Liver (tissue), 9 donors: Measurements from ENCODE around the gene CBR3. TPM values are rescaled to one million over a fixed set of nuclear protein-coding genes. Genes with fewer than 3 reads are reported as not detected.
"Not testable (repeated sequence)": the region's sequence is repeated elsewhere in the genome, so short reads cannot be mapped to it uniquely, and the experiment has no call there.

Experiments
- DNase-seq: peaks from one replicate; pipeline ENCODE4 v3.0.0-alpha.2; 2017; ENCODE audit warnings: low spot score
- H3K27ac ChIP-seq, 2 donors: one replicate each; pipeline ENCODE4 v1.7.0; 2013; ENCODE audit warnings: inconsistent platforms in 2 of 2, low read length in 2 of 2, control low read depth in 1 of 2, low read depth in 1 of 2, mild to moderate bottlenecking in 1 of 2
- H3K27me3 ChIP-seq, 4 donors: one replicate each; pipeline versions ENCODE4 v1.6.1 to v1.7.0; 2013; ENCODE audit warnings: low read length in 3 of 4, inconsistent platforms in 1 of 4, mild to moderate bottlenecking in 1 of 4, moderate library complexity in 1 of 4; ENCODE audit not compliant: control insufficient read depth in 4 of 4, insufficient read depth in 4 of 4
- H3K36me3 ChIP-seq, 4 donors: one replicate each; pipeline versions ENCODE4 v1.6.1 to v1.7.0; 2013; ENCODE audit warnings: low read length in 3 of 4, mild to moderate bottlenecking in 3 of 4, low read depth in 1 of 4, moderate library complexity in 1 of 4; ENCODE audit not compliant: control insufficient read depth in 4 of 4, insufficient read depth in 3 of 4
- H3K4me1 ChIP-seq, 4 donors: one replicate each; pipeline versions ENCODE4 v1.6.1 to v1.7.0; 2013; ENCODE audit warnings: low read length in 3 of 4, mild to moderate bottlenecking in 3 of 4, moderate library complexity in 1 of 4; ENCODE audit not compliant: control insufficient read depth in 4 of 4, insufficient read depth in 4 of 4
- H3K4me3 ChIP-seq, 3 donors: one replicate each; pipeline versions ENCODE4 v1.6.1 to v1.7.0; 2013; ENCODE audit warnings: low read length in 3 of 3, control low read depth in 1 of 3, low read depth in 1 of 3, mild to moderate bottlenecking in 1 of 3
- H3K9ac ChIP-seq, 2 donors: one replicate each; pipeline ENCODE4 v1.7.0; 2013; ENCODE audit warnings: low read length in 2 of 2, mild to moderate bottlenecking in 2 of 2, moderate library complexity in 2 of 2, control low read depth in 1 of 2, low read depth in 1 of 2
- H3K9me3 ChIP-seq, 4 donors: one replicate each; pipeline versions ENCODE4 v1.6.1 to v1.7.0; 2013; ENCODE audit warnings: low read length in 3 of 4; ENCODE audit not compliant: control insufficient read depth in 4 of 4
- EGR1 ChIP-seq, 2 donors: IDR thresholded peaks; 2 replicates each; pipeline ENCODE4 v1.6.1; 2016 to 2018; ENCODE audit warnings: antibody characterized with exemption in 2 of 2, low read depth in 2 of 2
- FOXA1 ChIP-seq: IDR thresholded peaks from 2 replicates; pipeline ENCODE4 v1.6.1; 2016; ENCODE audit warnings: antibody characterized with exemption
- FOXA2 ChIP-seq: IDR thresholded peaks from 2 replicates; pipeline ENCODE4 v1.6.1; 2016; ENCODE audit warnings: antibody characterized with exemption
- GABPA ChIP-seq, 2 donors: IDR thresholded peaks in 1 of 2; conservative IDR thresholded peaks in 1 of 2; 2 replicates each; pipeline ENCODE4 v1.6.1; 2016; ENCODE audit warnings: antibody characterized with exemption in 2 of 2, mild to moderate bottlenecking in 1 of 2, moderate library complexity in 1 of 2
- HNF4G ChIP-seq: IDR thresholded peaks from 2 replicates; pipeline ENCODE4 v1.6.1; 2016; ENCODE audit warnings: antibody characterized with exemption
- JUND ChIP-seq, 2 donors: IDR thresholded peaks; 2 replicates each; pipeline ENCODE4 v1.6.1; 2016; ENCODE audit warnings: antibody characterized with exemption in 2 of 2
- NR2F2 ChIP-seq: IDR thresholded peaks from 2 replicates; pipeline ENCODE4 v1.6.1; 2016; ENCODE audit warnings: antibody characterized with exemption
- RXRA ChIP-seq, 2 donors: IDR thresholded peaks; 2 replicates each; pipeline ENCODE4 v1.6.1; 2017 to 2018; ENCODE audit warnings: antibody characterized with exemption in 2 of 2, mild to moderate bottlenecking in 1 of 2
- TAF1 ChIP-seq: conservative IDR thresholded peaks from 2 replicates; pipeline ENCODE4 v1.6.1; 2016; ENCODE audit warnings: antibody characterized with exemption, mild to moderate bottlenecking
- YY1 ChIP-seq: IDR thresholded peaks from 2 replicates; pipeline ENCODE4 v1.6.1; 2016; ENCODE audit warnings: antibody characterized with exemption, mild to moderate bottlenecking
- WGBS: extraction: QIAGEN DNeasy Blood & Tissue Kit; methylation state at CpG from one replicate; pipeline ENCODE4 v1.1.7; 2013; 5-methylcytosine and 5-hydroxymethylcytosine counted together
- polyA plus RNA-seq, 2 donors: library from polyadenylated mRNA; stranded (reverse) in 1 of 2; unstranded in 1 of 2; fragments of 200-250 nt in 1 of 2; fragments of >200 nt in 1 of 2; fragmentation: Nextera tagmentation in 1 of 2; extraction: Ambion mirVana in 1 of 2; gene quantifications; one replicate each; pipeline versions ENCODE4 v1.2.1 to v1.2.3, GENCODE V29; 2013 to 2015
- total RNA-seq, 2 donors: library from RNA; depleted of rRNA; stranded (reverse); fragments of >200 nt; gene quantifications; one replicate each; pipeline ENCODE4 v1.2.3, GENCODE V29; 2014
- TF ChIP-seq, protein P1 (sequence below): fragments of 150-350 bp; IDR thresholded peaks from 2 replicates; pipeline ENCODE4 v1.5.1; 2017; ENCODE audit warnings: improper control_type of control experiment, low read depth, low read length; ENCODE audit not compliant: missing input control
- TF ChIP-seq, protein P2 (sequence below): IDR thresholded peaks from 2 replicates; pipeline ENCODE4 v1.6.1; 2016; ENCODE audit warnings: antibody characterized with exemption, mild to moderate bottlenecking
- TF ChIP-seq, protein P3 (sequence below): IDR thresholded peaks from 2 replicates; pipeline ENCODE4 v1.6.1; 2016; ENCODE audit warnings: antibody characterized with exemption
- donor health status: healthy.
- donor health status: healthy.
- donor health status: healthy.
- donor health status: healthy.
- donor health status: healthy.

The CBR3 gene
- total and polyA plus RNA-seq, 4 donors = 0.31 to 0.70 (median 0.47) TPM

DNA sequence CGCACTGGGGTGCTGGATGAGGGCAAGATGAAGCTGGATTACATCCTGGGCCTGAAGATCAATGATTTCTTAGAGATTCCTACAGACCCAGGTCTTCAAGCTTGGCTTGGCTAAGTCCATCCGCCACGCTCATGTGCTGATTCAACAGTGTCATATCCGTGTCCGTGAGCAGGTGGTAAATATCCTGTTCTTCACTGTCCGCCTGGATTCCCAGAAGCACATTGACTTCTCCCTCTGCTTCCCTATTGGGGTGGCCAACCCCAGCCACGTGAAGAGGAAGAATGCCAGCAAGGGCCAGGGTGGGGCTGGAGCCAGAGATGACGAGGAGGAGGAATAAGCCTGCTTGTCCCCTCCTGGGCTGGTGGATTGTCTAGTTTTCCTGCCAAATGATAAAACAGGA lies 2.2 kb upstream of the CBR3 start:
- no peak overlapping the region for H3K9ac ChIP-seq
- no peaks in the 10 kb centered on the region for H3K36me3 ChIP-seq
- TF ChIP-seq GABPA (IDR thresholded peaks at IDR 0.05 in 1 of 2, conservative IDR thresholded peaks at IDR 0.05 in 1 of 2) (no peak), HNF4G (no peak), EGR1 (IDR thresholded peaks at IDR 0.05; ENCODE audit: low read depth in 2 of 2) (no peak), TAF1 (no peak), NR2F2 (no peak), FOXA1 (no peak), YY1 (no peak), FOXA2 (no peak)
- TF ChIP-seq, protein P1, sequence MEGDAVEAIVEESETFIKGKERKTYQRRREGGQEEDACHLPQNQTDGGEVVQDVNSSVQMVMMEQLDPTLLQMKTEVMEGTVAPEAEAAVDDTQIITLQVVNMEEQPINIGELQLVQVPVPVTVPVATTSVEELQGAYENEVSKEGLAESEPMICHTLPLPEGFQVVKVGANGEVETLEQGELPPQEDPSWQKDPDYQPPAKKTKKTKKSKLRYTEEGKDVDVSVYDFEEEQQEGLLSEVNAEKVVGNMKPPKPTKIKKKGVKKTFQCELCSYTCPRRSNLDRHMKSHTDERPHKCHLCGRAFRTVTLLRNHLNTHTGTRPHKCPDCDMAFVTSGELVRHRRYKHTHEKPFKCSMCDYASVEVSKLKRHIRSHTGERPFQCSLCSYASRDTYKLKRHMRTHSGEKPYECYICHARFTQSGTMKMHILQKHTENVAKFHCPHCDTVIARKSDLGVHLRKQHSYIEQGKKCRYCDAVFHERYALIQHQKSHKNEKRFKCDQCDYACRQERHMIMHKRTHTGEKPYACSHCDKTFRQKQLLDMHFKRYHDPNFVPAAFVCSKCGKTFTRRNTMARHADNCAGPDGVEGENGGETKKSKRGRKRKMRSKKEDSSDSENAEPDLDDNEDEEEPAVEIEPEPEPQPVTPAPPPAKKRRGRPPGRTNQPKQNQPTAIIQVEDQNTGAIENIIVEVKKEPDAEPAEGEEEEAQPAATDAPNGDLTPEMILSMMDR = no peak
- TF ChIP-seq, protein P2, sequence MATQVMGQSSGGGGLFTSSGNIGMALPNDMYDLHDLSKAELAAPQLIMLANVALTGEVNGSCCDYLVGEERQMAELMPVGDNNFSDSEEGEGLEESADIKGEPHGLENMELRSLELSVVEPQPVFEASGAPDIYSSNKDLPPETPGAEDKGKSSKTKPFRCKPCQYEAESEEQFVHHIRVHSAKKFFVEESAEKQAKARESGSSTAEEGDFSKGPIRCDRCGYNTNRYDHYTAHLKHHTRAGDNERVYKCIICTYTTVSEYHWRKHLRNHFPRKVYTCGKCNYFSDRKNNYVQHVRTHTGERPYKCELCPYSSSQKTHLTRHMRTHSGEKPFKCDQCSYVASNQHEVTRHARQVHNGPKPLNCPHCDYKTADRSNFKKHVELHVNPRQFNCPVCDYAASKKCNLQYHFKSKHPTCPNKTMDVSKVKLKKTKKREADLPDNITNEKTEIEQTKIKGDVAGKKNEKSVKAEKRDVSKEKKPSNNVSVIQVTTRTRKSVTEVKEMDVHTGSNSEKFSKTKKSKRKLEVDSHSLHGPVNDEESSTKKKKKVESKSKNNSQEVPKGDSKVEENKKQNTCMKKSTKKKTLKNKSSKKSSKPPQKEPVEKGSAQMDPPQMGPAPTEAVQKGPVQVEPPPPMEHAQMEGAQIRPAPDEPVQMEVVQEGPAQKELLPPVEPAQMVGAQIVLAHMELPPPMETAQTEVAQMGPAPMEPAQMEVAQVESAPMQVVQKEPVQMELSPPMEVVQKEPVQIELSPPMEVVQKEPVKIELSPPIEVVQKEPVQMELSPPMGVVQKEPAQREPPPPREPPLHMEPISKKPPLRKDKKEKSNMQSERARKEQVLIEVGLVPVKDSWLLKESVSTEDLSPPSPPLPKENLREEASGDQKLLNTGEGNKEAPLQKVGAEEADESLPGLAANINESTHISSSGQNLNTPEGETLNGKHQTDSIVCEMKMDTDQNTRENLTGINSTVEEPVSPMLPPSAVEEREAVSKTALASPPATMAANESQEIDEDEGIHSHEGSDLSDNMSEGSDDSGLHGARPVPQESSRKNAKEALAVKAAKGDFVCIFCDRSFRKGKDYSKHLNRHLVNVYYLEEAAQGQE = no peak
- TF ChIP-seq, protein P3, sequence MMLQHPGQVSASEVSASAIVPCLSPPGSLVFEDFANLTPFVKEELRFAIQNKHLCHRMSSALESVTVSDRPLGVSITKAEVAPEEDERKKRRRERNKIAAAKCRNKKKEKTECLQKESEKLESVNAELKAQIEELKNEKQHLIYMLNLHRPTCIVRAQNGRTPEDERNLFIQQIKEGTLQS = no peak
- no peak overlapping the region for H3K27ac ChIP-seq
- H3K27me3 ChIP-seq = no peaks in the 10 kb centered on the region
- H3K9me3 ChIP-seq = no peaks in the 10 kb centered on the region
- WGBS = 86% methylated on average over 8 of the region's 8 CpGs
- no peak for DNase-seq
- no peak overlapping the region for H3K4me3 ChIP-seq
- peaks cover 9 to 24% (median 15%) of the 10 kb centered on the region in 4 donors for H3K4me1 ChIP-seq

DNA sequence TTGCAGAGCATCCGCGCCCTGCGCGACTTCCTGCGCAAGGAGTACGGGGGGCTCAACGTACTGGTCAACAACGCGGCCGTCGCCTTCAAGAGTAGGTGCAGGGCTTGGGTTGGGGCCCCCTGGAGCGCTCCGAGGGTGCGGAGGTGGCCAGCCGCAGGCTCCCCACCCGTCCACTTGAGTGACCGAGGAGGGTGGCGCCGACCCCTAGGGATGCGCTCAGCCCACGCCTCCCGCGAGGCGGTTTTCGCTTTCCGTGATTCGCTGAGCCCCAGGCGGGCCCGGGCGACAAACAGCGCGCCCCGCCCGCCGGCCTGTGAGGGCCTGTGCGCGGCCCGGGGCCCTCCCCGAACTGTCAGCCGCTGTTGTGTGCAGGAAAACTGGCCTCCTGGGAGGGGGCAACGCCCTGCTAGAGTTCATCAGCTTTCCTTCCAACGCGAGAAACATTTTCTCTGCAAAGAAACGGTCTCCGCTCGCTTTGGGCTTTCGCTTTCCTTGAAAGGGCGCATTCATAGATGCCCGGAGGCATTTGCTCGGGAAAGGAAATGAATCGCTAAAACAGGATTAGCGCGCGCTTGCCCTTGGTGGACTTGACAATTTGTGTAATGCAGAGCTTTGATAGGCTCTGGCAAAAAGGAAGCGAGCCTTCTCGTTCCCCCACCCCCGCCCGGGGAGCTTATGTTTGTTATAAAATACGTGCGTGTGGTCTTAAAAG lies 668 bp downstream of the CBR3 start:
- WGBS = 1% methylated on average over 60 of the region's 60 CpGs
- Histone ChIP-seq H3K9ac (peak overlapping the region in 1 of 2 donors; percentile 6), H3K27ac (peak overlapping the region; percentile 69 to 74), H3K4me3 (peak overlapping the region; percentile 51 to 89 (median 57)), H3K36me3 (no peaks in the 10 kb centered on the region), H3K4me1 (peaks cover 9 to 20% (median 13%) of the 10 kb centered on the region in 4 donors), H3K27me3 (no peaks in the 10 kb centered on the region), H3K9me3 (no peaks in the 10 kb centered on the region)
- TF ChIP-seq JUND (IDR thresholded peaks at IDR 0.05) (no peak), NR2F2 (no peak), HNF4G (no peak), RXRA (IDR thresholded peaks at IDR 0.05) (peak in 1 of 2 donors; percentile 30)
- peak; percentile 38 for DNase-seq

DNA sequence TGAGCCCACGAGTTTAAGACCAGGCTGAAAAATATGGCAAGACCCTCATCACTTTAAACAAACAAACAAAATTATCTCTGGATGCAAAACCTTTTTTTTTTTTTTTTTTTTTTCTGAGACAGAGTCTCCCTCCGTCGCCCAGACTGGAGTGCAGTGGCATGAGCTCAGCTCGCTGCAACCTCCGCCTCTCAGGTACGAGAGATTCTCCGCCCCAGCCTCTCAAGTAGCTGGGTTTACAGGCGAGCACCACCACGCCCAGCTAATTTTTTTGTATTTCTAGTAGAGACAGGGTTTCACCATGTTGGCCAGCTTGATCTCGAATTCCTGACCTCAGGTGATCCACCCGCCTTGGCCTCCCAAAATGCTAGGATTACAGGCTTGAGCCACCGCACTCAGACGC lies 4.9 kb downstream of the CBR3 start:
- H3K9me3 ChIP-seq, H3K4me3 ChIP-seq, DNase-seq, H3K36me3 ChIP-seq, H3K27me3 ChIP-seq, H3K9ac ChIP-seq, H3K27ac ChIP-seq: not testable (repeated sequence)
- WGBS = 93% methylated on average over 13 of the region's 13 CpGs
- H3K4me1 ChIP-seq = peaks cover 7 to 17% (median 11%) of the 10 kb centered on the region in 4 donors
